OCI-LY1 (cell line): Measurements from ENCODE around the gene PLCB4.

Experiments used
- H2AFZ ChIP-seq: fragments of 200-600 bp; sonication (generic), shearing (Covaris generic); 2 replicates; pipeline ENCODE4 v1.6.0; 2014; ENCODE audit warnings: antibody characterized with exemption, mild to moderate bottlenecking, low read length
- H3F3A ChIP-seq: fragments of 200-600 bp; sonication (generic), shearing (Covaris generic); 2 replicates; pipeline ENCODE4 v1.6.0; 2014; ENCODE audit warnings: mild to moderate bottlenecking, antibody characterized with exemption, low read length, moderate library complexity; ENCODE audit not compliant: insufficient read depth
- H3K27ac ChIP-seq: fragments of 200-600 bp; sonication (generic); 2 replicates; pipeline ENCODE4 v1.5.1; 2014; ENCODE audit warnings: low read length, mixed run types, mild to moderate bottlenecking, low read depth; ENCODE audit not compliant: poor library complexity, severe bottlenecking
- H3K27me3 ChIP-seq: fragments of 200-600 bp; sonication (generic); 2 replicates; pipeline ENCODE4 v1.6.0; 2014; ENCODE audit warnings: antibody characterized with exemption, mild to moderate bottlenecking, low read length, moderate library complexity; ENCODE audit not compliant: insufficient read depth
- H3K36me3 ChIP-seq: fragments of 200-600 bp; sonication (generic); 2 replicates; pipeline ENCODE4 v1.6.1; 2014; ENCODE audit warnings: mild to moderate bottlenecking, antibody characterized with exemption, low read length, moderate library complexity, mixed read lengths; ENCODE audit not compliant: insufficient read depth
- H3K4me1 ChIP-seq: fragments of 200-600 bp; sonication (generic); 2 replicates; pipeline ENCODE4 v1.5.1; 2014; ENCODE audit warnings: mild to moderate bottlenecking, low read length, moderate library complexity; ENCODE audit not compliant: insufficient read depth, severe bottlenecking
- H3K4me2 ChIP-seq: fragments of 200-600 bp; sonication (generic), shearing (Covaris generic); 2 replicates; pipeline ENCODE4 v1.6.1; 2014; ENCODE audit warnings: low read length
- H3K4me3 ChIP-seq: fragments of 200-600 bp; sonication (generic); 2 replicates; pipeline ENCODE4 v1.5.1; 2014; ENCODE audit warnings: low read length, low read depth, mild to moderate bottlenecking, mixed read lengths; ENCODE audit not compliant: poor library complexity, severe bottlenecking
- H3K79me2 ChIP-seq: fragments of 200-600 bp; shearing (Covaris generic); 2 replicates; pipeline ENCODE4 v1.6.1; 2016; ENCODE audit warnings: mixed run types, low read length, mixed read lengths; ENCODE audit not compliant: insufficient read depth
- H3K9ac ChIP-seq: fragments of 200-600 bp; sonication (generic), shearing (Covaris generic); 2 replicates; pipeline ENCODE4 v1.6.1; 2014; ENCODE audit warnings: mild to moderate bottlenecking, low read length, mixed read lengths
- H3K9me2 ChIP-seq: fragments of 200-600 bp; sonication (generic), shearing (Covaris generic); 2 replicates; pipeline ENCODE4 v1.6.1; 2014; ENCODE audit warnings: low read depth, mild to moderate bottlenecking, low read length, mixed read lengths
- H3K9me3 ChIP-seq: fragments of 200-600 bp; shearing (Covaris generic); 2 replicates; pipeline ENCODE4 v1.6.1; 2014; ENCODE audit warnings: low read length, mixed read lengths
- H4K20me1 ChIP-seq: fragments of 200-600 bp; sonication (generic), shearing (Covaris generic); 2 replicates; pipeline ENCODE4 v1.6.0; 2016; ENCODE audit warnings: mild to moderate bottlenecking, low read length; ENCODE audit not compliant: insufficient read depth
- CTCF ChIP-seq: fragments of 200-600 bp; sonication (generic), shearing (Covaris generic); IDR thresholded peaks from 2 replicates; pipeline ENCODE4 v1.5.1; 2017; ENCODE audit warnings: mild to moderate bottlenecking, antibody characterized with exemption, low read length, moderate library complexity, mixed read lengths
- EZH2 ChIP-seq: fragments of 200-600 bp; sonication (generic), shearing (Covaris generic); IDR thresholded peaks from 2 replicates; pipeline ENCODE4 v1.8.0; 2017; ENCODE audit warnings: borderline replicate concordance, mixed run types, mild to moderate bottlenecking, antibody characterized with exemption, low read length, moderate library complexity, mixed read lengths

The PLCB4 gene

GRCh38 chr20:9082741-9083140, 13.9 kb downstream of the PLCB4 start:
- Histone ChIP-seq H4K20me1 (no peaks in the 10 kb centered on the region), H3K9me3 (no peaks in the 10 kb centered on the region), H3K27ac (no peak overlapping the region), H3K9me2 (no peaks in the 10 kb centered on the region), H3K4me3 (no peak overlapping the region), H3K9ac (no peak overlapping the region), H3K36me3 (no peaks in the 10 kb centered on the region), H3K4me1 (no peaks in the 10 kb centered on the region), H3K27me3 (no peaks in the 10 kb centered on the region), H3K79me2 (no peaks in the 10 kb centered on the region), H3F3A (no peaks in the 10 kb centered on the region), H3K4me2 (no peak overlapping the region), H2AFZ (no peak overlapping the region)
- TF ChIP-seq EZH2, result no peak
- no peak for TF ChIP-seq CTCF

GRCh38 chr20:9087531-9088217, 18.8 kb downstream of the PLCB4 start:
- Histone ChIP-seq H2AFZ (no peak overlapping the region), H4K20me1 (no peaks in the 10 kb centered on the region), H3K79me2 (no peaks in the 10 kb centered on the region), H3K4me3 (no peak overlapping the region), H3K9me3 (no peaks in the 10 kb centered on the region), H3K36me3 (no peaks in the 10 kb centered on the region), H3K4me2 (no peak overlapping the region), H3K9me2 (no peaks in the 10 kb centered on the region), H3K4me1 (no peaks in the 10 kb centered on the region), H3K27me3 (no peaks in the 10 kb centered on the region), H3K27ac (no peak overlapping the region), H3K9ac (no peak overlapping the region), H3F3A (no peaks in the 10 kb centered on the region)
- TF ChIP-seq CTCF, result no peak
- TF ChIP-seq EZH2, result no peak

GRCh38 chr20:9088556-9088955, 19.7 kb downstream of the PLCB4 start:
- no peaks in the 10 kb centered on the region for H3K9me3 ChIP-seq
- no peaks in the 10 kb centered on the region for H3K9me2 ChIP-seq
- no peaks in the 10 kb centered on the region for H3K27me3 ChIP-seq
- no peak for TF ChIP-seq EZH2
- no peak for TF ChIP-seq CTCF
- H3K36me3 ChIP-seq, result no peaks in the 10 kb centered on the region
- H4K20me1 ChIP-seq, result no peaks in the 10 kb centered on the region
- H3K4me1 ChIP-seq, result no peaks in the 10 kb centered on the region
- no peak overlapping the region for H3K4me2 ChIP-seq
- H3K4me3 ChIP-seq, result no peak overlapping the region
- H2AFZ ChIP-seq, result no peak overlapping the region
- H3K27ac ChIP-seq, result no peak overlapping the region
- H3K9ac ChIP-seq, result no peak overlapping the region
- H3F3A ChIP-seq, result no peaks in the 10 kb centered on the region
- no peaks in the 10 kb centered on the region for H3K79me2 ChIP-seq
